HepG2 (cell line): ENCODE measurements around the gene OPRL1. TPM values are rescaled to one million over a fixed set of nuclear protein-coding genes. Genes with fewer than 3 reads are reported as not detected.

Experiments
- AHR ChIP-seq: IDR thresholded peaks from 2 replicates; pipeline ENCODE4 v1.6.1; 2018; ENCODE audit warnings: missing genetic modification reagents, missing compliant biosample characterization
- ATRX ChIP-seq: sonication (generic); formaldehyde crosslinking; IDR thresholded peaks from 2 replicates; pipeline ENCODE4 v1.4.0; 2020; ENCODE audit warnings: missing genetic modification reagents, borderline replicate concordance
- HNF4A ChIP-seq: sonication (generic); formaldehyde crosslinking; IDR thresholded peaks from 2 replicates; pipeline ENCODE4 v1.4.0; 2020; ENCODE audit warnings: missing genetic modification reagents
- HOXA3 ChIP-seq: sonication (generic); formaldehyde crosslinking; IDR thresholded peaks from 2 replicates; pipeline ENCODE4 v1.5.0; 2020; ENCODE audit warnings: missing genetic modification reagents
- MIER3 ChIP-seq: IDR thresholded peaks from 2 replicates; pipeline ENCODE4 v1.6.1; 2016; ENCODE audit warnings: missing compliant biosample characterization, borderline replicate concordance
- NFRKB ChIP-seq: fragments of 450-650 bp; IDR thresholded peaks from 2 replicates; pipeline ENCODE4 v1.6.1; 2017
- PHF5A ChIP-seq: IDR thresholded peaks from one replicate; pipeline ENCODE4 v1.6.1; 2018; ENCODE audit warnings: low read depth, missing genetic modification reagents; ENCODE audit not compliant: unreplicated experiment
- RBM39 ChIP-seq: fragments of 200-400 bp; formaldehyde crosslinking; IDR thresholded peaks from one replicate; pipeline ENCODE4 v1.6.1; 2018; ENCODE audit warnings: antibody characterized with exemption, mild to moderate bottlenecking, low read depth, low read length; ENCODE audit not compliant: poor library complexity, severe bottlenecking
- SIN3A ChIP-seq: IDR thresholded peaks from 2 replicates; pipeline ENCODE4 v1.6.1; 2011; ENCODE audit warnings: low read depth, mild to moderate bottlenecking, control low read depth, low read length, borderline replicate concordance
- TEF ChIP-seq: sonication (generic); formaldehyde crosslinking; IDR thresholded peaks from 2 replicates; pipeline ENCODE4 v1.5.0; 2020; ENCODE audit warnings: missing genetic modification reagents
- ZNF230 ChIP-seq: sonication (generic); formaldehyde crosslinking; IDR thresholded peaks from 2 replicates; pipeline ENCODE4 v1.4.0; 2020; ENCODE audit warnings: mild to moderate bottlenecking, missing genetic modification reagents
- ZNF431 ChIP-seq: sonication (generic); formaldehyde crosslinking; IDR thresholded peaks from 2 replicates; pipeline ENCODE4 v1.9.0; 2022; ENCODE audit warnings: missing genetic modification reagents, low read depth, mild to moderate bottlenecking, borderline replicate concordance
- ZNF512B ChIP-seq: sonication (generic); formaldehyde crosslinking; IDR thresholded peaks from 2 replicates; pipeline ENCODE4 v1.5.1; 2020; ENCODE audit warnings: missing genetic modification reagents, mild to moderate bottlenecking, borderline replicate concordance
- ZZZ3 ChIP-seq: sonication (generic); formaldehyde crosslinking; IDR thresholded peaks from 2 replicates; pipeline ENCODE4 v1.4.0; 2020; ENCODE audit warnings: missing genetic modification reagents, mild to moderate bottlenecking, borderline replicate concordance
- polyA plus RNA-seq, 8 experiments: library from polyadenylated mRNA; depleted of rRNA in 3 of 8; stranded (reverse) in 7 of 8; unstranded in 1 of 8; fragments of >200 nt; fragmentation: Illumina TruSeq in 4 of 8; extraction: Trizol in 4 of 8; gene quantifications; 2 replicates each; pipeline versions ENCODE4 v1.2.1 to v1.2.3, GENCODE V29; 2011 to 2016; ENCODE audit warnings: low read depth in 4 of 8, missing spikeins in 1 of 8, mixed read lengths in 1 of 8; ENCODE audit not compliant: insufficient read depth in 1 of 8
- total RNA-seq, 5 experiments: library from RNA; depleted of rRNA; stranded (reverse); fragments of >200 nt; fragmentation: Illumina TruSeq; extraction: Trizol; gene quantifications; 2 replicates each; pipeline ENCODE4 v1.2.3, GENCODE V29; 2016; ENCODE audit warnings: low read depth in 1 of 5
- TF ChIP-seq, protein P1 (sequence below): sonication (generic); formaldehyde crosslinking; IDR thresholded peaks from 2 replicates; pipeline ENCODE4 v1.4.0; 2020; ENCODE audit warnings: missing genetic modification reagents, mild to moderate bottlenecking, borderline replicate concordance
- TF ChIP-seq, protein P2 (sequence below): sonication (generic); formaldehyde crosslinking; IDR thresholded peaks from 2 replicates; pipeline ENCODE4 v1.8.1; 2023; ENCODE audit warnings: mild to moderate bottlenecking, moderate library complexity, missing genetic modification reagents
- TF ChIP-seq, protein P3 (sequence below): sonication (generic); formaldehyde crosslinking; IDR thresholded peaks from 2 replicates; pipeline ENCODE4 v1.9.0; 2021; ENCODE audit warnings: missing genetic modification reagents, mild to moderate bottlenecking, borderline replicate concordance

Gene OPRL1
- total and polyA plus RNA-seq, 2 of the 13 experiments (the other 11 are each of a cell fraction or from before 2014, with no cell fraction given) = 0.35 to 0.71 TPM

GRCh38 chr20:64052987-64053840, 26.7 kb upstream of the OPRL1 start (continued):
- TF ChIP-seq, protein P1, sequence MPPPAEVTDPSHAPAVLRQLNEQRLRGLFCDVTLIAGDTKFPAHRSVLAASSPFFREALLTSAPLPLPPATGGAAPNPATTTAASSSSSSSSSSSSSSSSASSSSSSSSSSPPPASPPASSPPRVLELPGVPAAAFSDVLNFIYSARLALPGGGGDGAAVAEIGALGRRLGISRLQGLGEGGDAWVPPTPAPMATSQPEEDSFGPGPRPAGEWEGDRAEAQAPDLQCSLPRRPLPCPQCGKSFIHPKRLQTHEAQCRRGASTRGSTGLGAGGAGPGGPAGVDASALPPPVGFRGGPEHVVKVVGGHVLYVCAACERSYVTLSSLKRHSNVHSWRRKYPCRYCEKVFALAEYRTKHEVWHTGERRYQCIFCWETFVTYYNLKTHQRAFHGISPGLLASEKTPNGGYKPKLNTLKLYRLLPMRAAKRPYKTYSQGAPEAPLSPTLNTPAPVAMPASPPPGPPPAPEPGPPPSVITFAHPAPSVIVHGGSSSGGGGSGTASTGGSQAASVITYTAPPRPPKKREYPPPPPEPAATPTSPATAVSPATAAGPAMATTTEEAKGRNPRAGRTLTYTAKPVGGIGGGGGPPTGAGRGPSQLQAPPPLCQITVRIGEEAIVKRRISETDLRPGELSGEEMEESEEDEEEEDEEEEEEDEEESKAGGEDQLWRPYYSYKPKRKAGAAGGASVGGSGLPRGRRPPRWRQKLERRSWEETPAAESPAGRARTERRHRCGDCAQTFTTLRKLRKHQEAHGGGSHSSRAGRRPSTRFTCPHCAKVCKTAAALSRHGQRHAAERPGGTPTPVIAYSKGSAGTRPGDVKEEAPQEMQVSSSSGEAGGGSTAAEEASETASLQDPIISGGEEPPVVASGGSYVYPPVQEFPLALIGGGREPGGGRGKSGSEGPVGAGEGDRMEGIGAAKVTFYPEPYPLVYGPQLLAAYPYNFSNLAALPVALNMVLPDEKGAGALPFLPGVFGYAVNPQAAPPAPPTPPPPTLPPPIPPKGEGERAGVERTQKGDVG (CRISPR knock-in tag) = peak; percentile 65; the same call in 1 of the 2 replicates
- TF ChIP-seq ZNF512B (CRISPR knock-in tag) (peak; percentile 3; the same call in 1 of the 2 replicates), RBM39 (peak; percentile 3), NFRKB (no peak), ZNF230 (CRISPR knock-in tag) (no peak), ZNF431 (CRISPR knock-in tag) (no peak), MIER3 (CRISPR knock-in tag) (peak; percentile 22; the same call in 1 of the 2 replicates), SIN3A (no peak; the same call in 1 of the 2 replicates), PHF5A (CRISPR knock-in tag) (peak; percentile 60), ATRX (CRISPR knock-in tag) (no peak), HOXA3 (CRISPR knock-in tag) (no peak), HNF4A (peak; percentile 71; the same call in 1 of the 2 replicates), AHR (CRISPR knock-in tag) (no peak; the same call in 1 of the 2 replicates), TEF (no peak), ZZZ3 (CRISPR knock-in tag) (0 out of 2 replicates have a peak, but pooled peaks have one; percentile 21)
- TF ChIP-seq, protein P2, sequence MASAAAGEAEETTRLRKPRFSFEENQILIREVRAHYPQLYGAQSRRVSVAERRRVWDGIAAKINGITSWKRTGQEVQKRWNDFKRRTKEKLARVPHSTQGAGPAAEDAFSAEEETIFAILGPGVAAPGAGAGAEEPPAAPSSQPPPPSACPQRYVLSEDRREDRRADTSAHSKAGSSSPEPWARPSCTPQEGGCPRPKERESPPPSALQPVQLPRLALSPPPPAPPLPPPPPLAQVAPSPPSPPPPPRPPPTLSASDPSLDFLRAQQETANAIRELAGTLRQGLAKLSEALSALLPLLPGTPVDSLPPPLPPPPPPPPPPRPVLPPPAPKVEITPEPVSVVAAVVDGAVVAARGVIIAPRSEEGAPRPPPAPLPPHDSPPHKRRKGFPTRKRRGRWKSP (CRISPR knock-in tag) = peak; percentile 62; the same call in 1 of the 2 replicates
- TF ChIP-seq, protein P3, sequence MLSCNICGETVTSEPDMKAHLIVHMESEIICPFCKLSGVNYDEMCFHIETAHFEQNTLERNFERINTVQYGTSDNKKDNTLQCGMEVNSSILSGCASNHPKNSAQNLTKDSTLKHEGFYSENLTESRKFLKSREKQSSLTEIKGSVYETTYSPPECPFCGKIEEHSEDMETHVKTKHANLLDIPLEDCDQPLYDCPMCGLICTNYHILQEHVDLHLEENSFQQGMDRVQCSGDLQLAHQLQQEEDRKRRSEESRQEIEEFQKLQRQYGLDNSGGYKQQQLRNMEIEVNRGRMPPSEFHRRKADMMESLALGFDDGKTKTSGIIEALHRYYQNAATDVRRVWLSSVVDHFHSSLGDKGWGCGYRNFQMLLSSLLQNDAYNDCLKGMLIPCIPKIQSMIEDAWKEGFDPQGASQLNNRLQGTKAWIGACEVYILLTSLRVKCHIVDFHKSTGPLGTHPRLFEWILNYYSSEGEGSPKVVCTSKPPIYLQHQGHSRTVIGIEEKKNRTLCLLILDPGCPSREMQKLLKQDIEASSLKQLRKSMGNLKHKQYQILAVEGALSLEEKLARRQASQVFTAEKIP (CRISPR knock-in tag) = no peak
